Tibial nerve (tissue), 4 donors: ENCODE measurements around the gene NT5E. TPM values are rescaled to one million over a fixed set of nuclear protein-coding genes. Genes with fewer than 3 reads are reported as not detected.

Experiments used
- DNase-seq, 2 donors: peaks; one replicate each; pipeline ENCODE4 v3.0.0-alpha.2; 2019; ENCODE audit warnings: low spot score in 2 of 2
- H3K27ac ChIP-seq, 4 donors: fragments of 200-600 bp; sonication (generic) in 3 of 4; one replicate each; pipeline ENCODE4 v1.5.1; 2017 to 2019; ENCODE audit warnings: mild to moderate bottlenecking in 1 of 4
- H3K27me3 ChIP-seq, 2 donors: fragments of 200-600 bp; sonication (generic) in 1 of 2; one replicate each; pipeline versions ENCODE4 v1.5.1 to v1.6.0; 2017 to 2019
- H3K36me3 ChIP-seq, 3 donors: fragments of 200-600 bp; sonication (generic); one replicate each; pipeline ENCODE4 v1.5.1; 2018 to 2019
- H3K4me1 ChIP-seq, 4 donors: fragments of 200-600 bp; sonication (generic) in 3 of 4; one replicate each; pipeline ENCODE4 v1.5.1; 2017 to 2019
- H3K4me3 ChIP-seq, 4 donors: fragments of 200-600 bp; sonication (generic) in 3 of 4; one replicate each; pipeline ENCODE4 v1.5.1; 2017 to 2019; ENCODE audit warnings: mild to moderate bottlenecking in 1 of 4, moderate library complexity in 1 of 4
- H3K9me3 ChIP-seq, 4 donors: fragments of 200-600 bp; sonication (generic) in 3 of 4; one replicate each; pipeline ENCODE4 v1.5.1; 2017 to 2019
- EP300 ChIP-seq, 2 donors: sonication (generic); formaldehyde crosslinking; IDR thresholded peaks; one replicate each; pipeline ENCODE4 v1.6.1; 2017; ENCODE audit warnings: antibody characterized with exemption in 2 of 2, mild to moderate bottlenecking in 1 of 2
- POLR2A ChIP-seq, 2 donors: fragments of 450-650 bp; IDR thresholded peaks; one replicate each; pipeline ENCODE4 v1.6.1; 2017; ENCODE audit warnings: antibody characterized with exemption in 2 of 2, mild to moderate bottlenecking in 2 of 2, moderate library complexity in 2 of 2
- WGBS, 2 donors: methylation state at CpG; one replicate each; pipeline ENCODE4 v1.1.5; 2018; 5-methylcytosine and 5-hydroxymethylcytosine counted together
- total RNA-seq, 4 donors: library from RNA; depleted of rRNA; stranded (reverse); fragments of >200 nt; gene quantifications; one replicate each; pipeline ENCODE4 v1.1.0, GENCODE V29; 2016
- TF ChIP-seq, protein P1 (sequence below), 5 experiments: fragments of 200-600 bp in 3 of 5; fragments of 450-650 bp in 2 of 5; sonication (generic) in 3 of 5; IDR thresholded peaks; one replicate each; pipeline ENCODE4 v1.5.1; 2016 to 2019; ENCODE audit warnings: antibody characterized with exemption in 5 of 5, mild to moderate bottlenecking in 3 of 5, moderate library complexity in 2 of 5

The NT5E gene
- total RNA-seq, 4 donors from 2014 or later = 23.1 to 32.2 (median 28.6) TPM

- WGBS, 2 donors = 73 to 83% methylated on average over 4 of the region's 4 CpGs
- DNase-seq = no peak
- H3K27me3 ChIP-seq = no peaks in the 10 kb centered on the region
- no peaks in the 10 kb centered on the region for H3K36me3 ChIP-seq
- H3K27ac ChIP-seq = peak overlapping the region; percentile 24 to 84 (median 64)
- H3K4me3 ChIP-seq = no peak overlapping the region
- peaks cover 0 to 78% (median 30%) of the 10 kb centered on the region in 4 donors for H3K4me1 ChIP-seq
- H3K9me3 ChIP-seq = no peaks in the 10 kb centered on the region
- TF ChIP-seq, protein P1, sequence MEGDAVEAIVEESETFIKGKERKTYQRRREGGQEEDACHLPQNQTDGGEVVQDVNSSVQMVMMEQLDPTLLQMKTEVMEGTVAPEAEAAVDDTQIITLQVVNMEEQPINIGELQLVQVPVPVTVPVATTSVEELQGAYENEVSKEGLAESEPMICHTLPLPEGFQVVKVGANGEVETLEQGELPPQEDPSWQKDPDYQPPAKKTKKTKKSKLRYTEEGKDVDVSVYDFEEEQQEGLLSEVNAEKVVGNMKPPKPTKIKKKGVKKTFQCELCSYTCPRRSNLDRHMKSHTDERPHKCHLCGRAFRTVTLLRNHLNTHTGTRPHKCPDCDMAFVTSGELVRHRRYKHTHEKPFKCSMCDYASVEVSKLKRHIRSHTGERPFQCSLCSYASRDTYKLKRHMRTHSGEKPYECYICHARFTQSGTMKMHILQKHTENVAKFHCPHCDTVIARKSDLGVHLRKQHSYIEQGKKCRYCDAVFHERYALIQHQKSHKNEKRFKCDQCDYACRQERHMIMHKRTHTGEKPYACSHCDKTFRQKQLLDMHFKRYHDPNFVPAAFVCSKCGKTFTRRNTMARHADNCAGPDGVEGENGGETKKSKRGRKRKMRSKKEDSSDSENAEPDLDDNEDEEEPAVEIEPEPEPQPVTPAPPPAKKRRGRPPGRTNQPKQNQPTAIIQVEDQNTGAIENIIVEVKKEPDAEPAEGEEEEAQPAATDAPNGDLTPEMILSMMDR (IDR thresholded peaks at IDR 0.05) = no peak
- no peak for TF ChIP-seq POLR2A (IDR thresholded peaks at IDR 0.05)
- TF ChIP-seq EP300 (IDR thresholded peaks at IDR 0.05) = no peak
Measured at GRCh38 chr6:85461798-85462170, 11.9 kb downstream of the NT5E start.

DNA sequence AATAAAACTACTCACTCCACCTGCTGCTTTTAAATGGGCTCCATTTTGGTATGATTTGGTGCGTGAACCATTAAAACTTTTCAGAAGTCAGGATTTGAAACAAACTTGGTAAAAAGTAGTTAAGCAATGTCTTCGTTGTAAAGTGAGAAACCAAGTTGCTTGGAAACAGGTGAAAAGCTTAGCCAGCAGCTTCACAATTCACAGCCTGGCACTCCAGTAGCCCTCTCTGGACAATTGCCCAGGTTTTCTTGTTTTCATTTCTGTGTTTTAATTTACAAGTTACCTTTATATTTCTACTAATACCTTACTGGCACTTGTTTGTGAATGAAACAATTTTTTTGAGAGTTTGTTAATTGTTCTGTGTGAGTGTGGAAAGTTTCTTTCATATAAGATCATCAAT is 12.8 kb downstream of the NT5E start:
- Histone ChIP-seq H3K4me1 (peaks cover 0 to 69% (median 29%) of the 10 kb centered on the region in 4 donors), H3K9me3 (no peaks in the 10 kb centered on the region), H3K27me3 (no peaks in the 10 kb centered on the region), H3K27ac (peak overlapping the region in 2 of 4 donors; percentile 71 to 84), H3K4me3 (no peak overlapping the region), H3K36me3 (no peaks in the 10 kb centered on the region)
- no peak for TF ChIP-seq EP300 (IDR thresholded peaks at IDR 0.05)
- TF ChIP-seq POLR2A (IDR thresholded peaks at IDR 0.05) = no peak
- TF ChIP-seq, protein P1 (IDR thresholded peaks at IDR 0.05) = no peak
- no peak for DNase-seq
- 59 to 62% methylated on average over 2 of the region's 2 CpGs for WGBS, 2 donors

- H3K9me3 ChIP-seq = no peaks in the 10 kb centered on the region
- H3K4me3 ChIP-seq = no peak overlapping the region
- H3K4me1 ChIP-seq = peaks cover 0 to 59% (median 24%) of the 10 kb centered on the region in 4 donors
- no peaks in the 10 kb centered on the region for H3K27me3 ChIP-seq
- no peak for DNase-seq
- TF ChIP-seq, protein P1 (IDR thresholded peaks at IDR 0.05) = no peak
- TF ChIP-seq EP300 (IDR thresholded peaks at IDR 0.05) = no peak
- no peak for TF ChIP-seq POLR2A (IDR thresholded peaks at IDR 0.05)
- no peak overlapping the region for H3K27ac ChIP-seq
- 71 to 78% methylated on average over 4 of the region's 4 CpGs for WGBS, 2 donors
- no peaks in the 10 kb centered on the region for H3K36me3 ChIP-seq
Measured at GRCh38 chr6:85463621-85464259, 13.9 kb downstream of the NT5E start.

- H3K27ac ChIP-seq = peak overlapping the region in 2 of 4 donors; percentile 65 to 74
- no peak overlapping the region for H3K4me3 ChIP-seq
- H3K27me3 ChIP-seq = no peaks in the 10 kb centered on the region
- H3K36me3 ChIP-seq = no peaks in the 10 kb centered on the region
- DNase-seq = no peak
- WGBS, 2 donors = 9 to 24% methylated on average over 4 of the region's 4 CpGs
- TF ChIP-seq POLR2A (IDR thresholded peaks at IDR 0.05) (no peak), EP300 (IDR thresholded peaks at IDR 0.05) (peak in 1 of 2 donors; percentile 54)
- TF ChIP-seq, protein P1 (IDR thresholded peaks at IDR 0.05) = no peak
- peaks cover 0 to 54% (median 24%) of the 10 kb centered on the region in 4 donors for H3K4me1 ChIP-seq
- no peaks in the 10 kb centered on the region for H3K9me3 ChIP-seq
Measured at GRCh38 chr6:85464260-85464644, 14.4 kb downstream of the NT5E start.

GRCh38 chr6:85464722-85465150 is 14.9 kb downstream of the NT5E start:
- Histone ChIP-seq H3K4me3 (no peak overlapping the region), H3K9me3 (no peaks in the 10 kb centered on the region), H3K4me1 (peaks cover 0 to 49% (median 24%) of the 10 kb centered on the region in 4 donors), H3K27ac (peak overlapping the region in 2 of 4 donors; percentile 65 to 74), H3K27me3 (no peaks in the 10 kb centered on the region), H3K36me3 (no peaks in the 10 kb centered on the region)
- no peak for DNase-seq
- TF ChIP-seq, protein P1 (IDR thresholded peaks at IDR 0.05) = no peak
- no peak for TF ChIP-seq EP300 (IDR thresholded peaks at IDR 0.05)
- no peak for TF ChIP-seq POLR2A (IDR thresholded peaks at IDR 0.05)
- 53 to 62% methylated on average over 4 of the region's 4 CpGs for WGBS, 2 donors
